ENCODE data around the gene PAM16.

PAM16 gene

GRCh38 chr16:4383591-4384444 lies 32.7 kb upstream of the PAM16 start:
- no peak for DNase-seq (ENCODE audit: low read depth)

- DNase-seq (ENCODE audit: low read depth) = no peak
Measured at GRCh38 chr16:4382795-4383357, 31.8 kb upstream of the PAM16 start.

- DNase-seq (ENCODE audit: low read depth) = no peak
Measured at GRCh38 chr16:4381935-4382794, 31.0 kb upstream of the PAM16 start.

GRCh38 chr16:4381072-4381934 lies 30.2 kb upstream of the PAM16 start:
- DNase-seq (ENCODE audit: low read depth) = no peak

- DNase-seq (ENCODE audit: low read depth) = no peak
Measured at GRCh38 chr16:4380119-4381063, 29.3 kb upstream of the PAM16 start.

- DNase-seq (ENCODE audit: low read depth) = no peak
Measured at GRCh38 chr16:4378999-4379690, 28.0 kb upstream of the PAM16 start.

- no peak for DNase-seq (ENCODE audit: low read depth)
Measured at GRCh38 chr16:4378161-4378666, 27.1 kb upstream of the PAM16 start.

GRCh38 chr16:4377573-4378154 lies 26.5 kb upstream of the PAM16 start:
- no peak for DNase-seq (ENCODE audit: low read depth)

- DNase-seq (ENCODE audit: low read depth) = no peak
Measured at GRCh38 chr16:4376893-4377572, 25.9 kb upstream of the PAM16 start.

GRCh38 chr16:4376126-4376892 lies 25.2 kb upstream of the PAM16 start:
- no peak for DNase-seq (ENCODE audit: low read depth)

- DNase-seq (ENCODE audit: low read depth) = no peak
Measured at GRCh38 chr16:4375717-4376116, 24.6 kb upstream of the PAM16 start.

GRCh38 chr16:4373909-4374742 lies 23.0 kb upstream of the PAM16 start:
- DNase-seq (ENCODE audit: low read depth) = no peak

- DNase-seq (ENCODE audit: low read depth) = no peak
Measured at GRCh38 chr16:4373356-4373908, 22.3 kb upstream of the PAM16 start.

- DNase-seq (ENCODE audit: low read depth) = no peak
Measured at GRCh38 chr16:4372578-4373355, 21.6 kb upstream of the PAM16 start.

- DNase-seq (ENCODE audit: low read depth) = no peak
Measured at GRCh38 chr16:4372001-4372577, 21.0 kb upstream of the PAM16 start.

Data from activated T-helper 1 cell treated with Interleukin-2 at 50 U/mL for 16 hours (primary cell).